Vagina (tissue), 2 donors: ENCODE results near the gene SEC23B.

ENCODE experiments used
- CTCF ChIP-seq, 3 experiments: fragments of 450-650 bp in 2 of 3; fragments of 200-600 bp in 1 of 3; sonication (generic) in 1 of 3; IDR thresholded peaks; one replicate each; pipeline ENCODE4 v1.5.1; 2017 to 2019; ENCODE audit warnings: antibody characterized with exemption in 3 of 3, mild to moderate bottlenecking in 2 of 3, moderate library complexity in 2 of 3
- POLR2A ChIP-seq, 2 donors: fragments of 450-650 bp; IDR thresholded peaks; one replicate each; pipeline ENCODE4 v1.6.1; 2017; ENCODE audit warnings: antibody characterized with exemption in 2 of 2, mild to moderate bottlenecking in 2 of 2, moderate library complexity in 2 of 2
- POLR2AphosphoS5 ChIP-seq, 2 donors: sonication (generic); formaldehyde crosslinking; IDR thresholded peaks; one replicate each; pipeline ENCODE4 v1.9.0; 2017; ENCODE audit warnings: antibody characterized with exemption in 2 of 2, mild to moderate bottlenecking in 2 of 2, low read depth in 1 of 2; ENCODE audit not compliant: insufficient read depth in 1 of 2

DNA sequence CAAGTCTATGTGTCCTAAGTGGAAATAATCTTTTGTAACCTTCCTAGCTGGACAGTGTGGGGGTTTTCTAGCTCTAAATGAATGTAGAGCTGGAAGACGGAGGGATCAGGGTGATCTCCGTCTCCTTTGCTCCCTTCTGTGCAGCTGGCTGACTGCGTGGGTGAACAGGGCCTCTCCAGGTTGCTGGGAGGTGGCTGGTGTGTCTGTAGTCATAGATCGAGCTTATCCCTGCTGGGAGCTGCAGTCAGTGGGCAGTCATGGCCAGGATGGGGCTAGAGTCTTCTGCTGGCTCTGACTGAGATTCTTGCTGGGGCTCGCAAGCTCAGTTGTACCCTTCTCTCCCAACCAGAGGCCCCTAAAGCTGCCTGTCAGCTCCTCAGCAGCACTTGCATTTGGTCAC is 6.4 kb downstream of the SEC23B start:
- TF ChIP-seq CTCF (IDR thresholded peaks at IDR 0.05) (no peak), POLR2A (IDR thresholded peaks at IDR 0.05) (no peak), POLR2AphosphoS5 (IDR thresholded peaks at IDR 0.05; ENCODE audit: insufficient read depth in 1 of 2, low read depth in 1 of 2) (no peak)
